GM12878 (cell line): Measurements from ENCODE around the gene ADAR. TPM values are rescaled to one million over a fixed set of nuclear protein-coding genes. Genes with fewer than 3 reads are reported as not detected.
A peak's percentile ranks its signal among the peaks of the same experiment; 100 is the strongest.

Experiments used
- ATAC-seq: fragments of 200-7000 bp; cut with Tn5 transposase; 3 replicates; pipeline ENCODE4 v1.9.1; 2020; ENCODE audit warnings: mild to moderate bottlenecking, moderate library complexity
- BruUV-seq: library from RNA; stranded (reverse); fragments of 400-500 nt; replicated peaks from 2 replicates; lab custom pipeline; 2021; lab: Mats Ljungman, UMichigan
- CTCF ChIA-PET: fragments of 300-600 bp; sonication (Branson Sonifier 250); formaldehyde crosslinking; extraction: SDS; loops from one replicate; lab custom pipeline; 2021; ENCODE audit warnings: inconsistent platforms; lab: Yijun Ruan, JAX
- POLR2A ChIA-PET: fragments of 350-600 bp; formaldehyde crosslinking; extraction: SDS; loops from one replicate; lab custom pipeline; 2021; ENCODE audit warnings: inconsistent platforms; lab: Charles Lee
- RAD21 ChIA-PET: fragments of 300-600 bp; sonication (Branson Sonifier 250); formaldehyde crosslinking; loops from one replicate; lab custom pipeline; 2023; ENCODE audit warnings: antibody characterized with exemption; ENCODE audit not compliant: unreplicated experiment; lab: Charles Lee
- SMC1A ChIA-PET: fragments of 300-600 bp; sonication (Branson Sonifier 250); formaldehyde crosslinking; loops from one replicate; lab custom pipeline; 2023; ENCODE audit not compliant: unreplicated experiment, uncharacterized antibody; lab: Charles Lee
- DNase-seq: peaks from one replicate; pipeline ENCODE4 v3.0.0-alpha.2; 2011; ENCODE audit warnings: low read depth, low spot score
- FAIRE-seq: peaks from 3 replicates; lab custom pipeline; 2011; peaks lifted over from hg19 to GRCh38; lab: Jason Lieb, UNC
- H2AFZ ChIP-seq: 2 replicates; pipeline ENCODE4 v1.6.0; 2011; ENCODE audit warnings: low read depth, low read length, control low read depth; ENCODE audit not compliant: control insufficient read depth
- H3K27ac ChIP-seq: 2 replicates; pipeline ENCODE4 v1.5.1; 2011; ENCODE audit warnings: control low read depth; ENCODE audit not compliant: control insufficient read depth, insufficient read depth
- H3K27me3 ChIP-seq, 2 experiments: replicated peaks in 1 of 2; 2 replicates each; pipeline versions ENCODE4 v1.6.0 to v1.6.1; 2011; ENCODE audit warnings: low read length in 1 of 2; ENCODE audit not compliant: control insufficient read depth in 2 of 2, insufficient read depth in 2 of 2
- H3K36me3 ChIP-seq, 2 experiments: 2 replicates each; pipeline ENCODE4 v1.5.1; 2011; ENCODE audit warnings: low read length in 1 of 2; ENCODE audit not compliant: control insufficient read depth in 2 of 2, insufficient read depth in 2 of 2
- H3K4me1 ChIP-seq: 2 replicates; pipeline ENCODE4 v1.6.1; 2011; ENCODE audit warnings: mild to moderate bottlenecking, low read length, moderate library complexity, mixed read lengths; ENCODE audit not compliant: control insufficient read depth, insufficient read depth
- H3K4me2 ChIP-seq: 2 replicates; pipeline ENCODE4 v1.6.0; 2011; ENCODE audit warnings: control low read depth; ENCODE audit not compliant: control insufficient read depth, insufficient read depth
- H3K4me3 ChIP-seq: fragments of 200-600 bp; sonication (generic); 2 replicates; pipeline ENCODE4 v1.5.1; 2016
- H3K79me2 ChIP-seq: 2 replicates; pipeline ENCODE4 v1.6.0; 2011; ENCODE audit warnings: low read length; ENCODE audit not compliant: control insufficient read depth, insufficient read depth
- H3K9ac ChIP-seq: 2 replicates; pipeline ENCODE4 v1.8.0; 2011; ENCODE audit warnings: low read length, control low read depth, mixed read lengths; ENCODE audit not compliant: control insufficient read depth, insufficient read depth
- H3K9me3 ChIP-seq: replicated peaks from 3 replicates; pipeline ENCODE4 v1.5.1; 2011; ENCODE audit warnings: mild to moderate bottlenecking, low read length; ENCODE audit not compliant: control insufficient read depth, insufficient read depth
- H4K20me1 ChIP-seq: 2 replicates; pipeline ENCODE4 v1.6.0; 2011; ENCODE audit not compliant: control insufficient read depth, insufficient read depth
- CBFB ChIP-seq: IDR thresholded peaks from 2 replicates; pipeline ENCODE4 v1.6.1; 2016; ENCODE audit warnings: antibody characterized with exemption, low read depth
- CTCF ChIP-seq, 3 experiments: IDR thresholded peaks in 2 of 3; conservative IDR thresholded peaks in 1 of 3; 2 replicates each; pipeline ENCODE4 v1.5.1; 2011; ENCODE audit warnings: low read depth in 3 of 3, low read length in 3 of 3, mild to moderate bottlenecking in 3 of 3, control low read depth in 2 of 3, moderate library complexity in 2 of 3, inconsistent platforms in 1 of 3, mixed read lengths in 1 of 3; ENCODE audit not compliant: control insufficient read depth in 2 of 3, insufficient read depth in 1 of 3; ENCODE audit errors: extremely low read depth in 1 of 3
- ETV6 ChIP-seq, 2 experiments: fragments of 450-650 bp in 1 of 2; IDR thresholded peaks in 1 of 2; conservative IDR thresholded peaks in 1 of 2; 2 replicates each; pipeline ENCODE4 v1.6.1; 2014; ENCODE audit warnings: antibody characterized with exemption in 1 of 2, borderline replicate concordance in 1 of 2, low read depth in 1 of 2, mild to moderate bottlenecking in 1 of 2, moderate library complexity in 1 of 2
- JUNB ChIP-seq: IDR thresholded peaks from 2 replicates; pipeline ENCODE4 v1.6.1; 2016; ENCODE audit warnings: antibody characterized with exemption, mild to moderate bottlenecking
- NFIC ChIP-seq: IDR thresholded peaks from 2 replicates; pipeline ENCODE4 v1.6.1; 2012; ENCODE audit warnings: low read depth, mild to moderate bottlenecking, inconsistent platforms, low read length, moderate library complexity
- NFYB ChIP-seq: IDR thresholded peaks from 2 replicates; pipeline ENCODE4 v1.6.1; 2011; ENCODE audit warnings: low read depth, mild to moderate bottlenecking, low read length, improper control_type of control experiment, moderate library complexity; ENCODE audit not compliant: insufficient read depth
- PKNOX1 ChIP-seq: fragments of 450-650 bp; IDR thresholded peaks from 2 replicates; pipeline ENCODE4 v1.6.1; 2016; ENCODE audit warnings: mild to moderate bottlenecking
- POLR2A ChIP-seq: IDR thresholded peaks from 2 replicates; pipeline ENCODE4 v1.6.1; 2011; ENCODE audit warnings: low read depth, mild to moderate bottlenecking, low read length
- RB1 ChIP-seq: fragments of 450-650 bp; formaldehyde crosslinking; IDR thresholded peaks from 2 replicates; pipeline ENCODE4 v1.6.1; 2017; ENCODE audit warnings: mild to moderate bottlenecking, borderline replicate concordance
- RUNX3 ChIP-seq: IDR thresholded peaks from 2 replicates; pipeline ENCODE4 v1.6.1; 2012; ENCODE audit warnings: low read length, inconsistent platforms
- SMC3 ChIP-seq: IDR thresholded peaks from 2 replicates; pipeline ENCODE4 v1.6.1; 2011; ENCODE audit warnings: low read length, improper control_type of control experiment, borderline replicate concordance
- STAT3 ChIP-seq: IDR thresholded peaks from 2 replicates; pipeline ENCODE4 v1.6.1; 2011; ENCODE audit warnings: low read depth, low read length, improper control_type of control experiment
- TCF12 ChIP-seq: IDR thresholded peaks from 2 replicates; pipeline ENCODE4 v1.6.1; 2011; ENCODE audit warnings: low read depth, mild to moderate bottlenecking, low read length
- TCF7 ChIP-seq: IDR thresholded peaks from 2 replicates; pipeline ENCODE4 v1.6.1; 2014; ENCODE audit warnings: antibody characterized with exemption, borderline replicate concordance
- YY1 ChIP-seq: IDR thresholded peaks from 2 replicates; pipeline ENCODE4 v1.6.1; 2011; ENCODE audit warnings: low read depth, mild to moderate bottlenecking, low read length
- ZBTB33 ChIP-seq: fragments of 450-650 bp; IDR thresholded peaks from 2 replicates; pipeline ENCODE4 v1.6.1; 2017; ENCODE audit warnings: mild to moderate bottlenecking
- ZZZ3 ChIP-seq: IDR thresholded peaks from 2 replicates; pipeline ENCODE4 v1.6.1; 2011; ENCODE audit warnings: low read depth; ENCODE audit not compliant: control insufficient read depth, insufficient read length
- WGBS: methylation state at CpG from one replicate; pipeline ENCODE4 v1.1.6; 2016; ENCODE audit warnings: low lambda C conversion rate; ENCODE audit not compliant: insufficient replicate concordance, insufficient coverage; ENCODE audit errors: missing lambda C conversion rate; 5-methylcytosine and 5-hydroxymethylcytosine counted together
- in situ Hi-C: fragments of 300-500 bp; cut with MboI; formaldehyde crosslinking; loops from 9 replicates; pipeline ENCODE4 v1.14.3; 2018; ENCODE audit warnings: mixed read lengths
- intact Hi-C: fragments of 100-400 bp; cut with micrococcal nuclease; formaldehyde crosslinking; loops from one replicate; pipeline ENCODE4 v1.14.2; 2022; ENCODE audit not compliant: unreplicated experiment
- polyA plus RNA-seq, 11 experiments: library from polyadenylated mRNA; depleted of rRNA in 4 of 11; unstranded in 6 of 11; stranded (reverse) in 5 of 11; fragments of >200 nt; fragmentation: Nextera tagmentation in 4 of 11; fragmentation: Illumina TruSeq in 1 of 11; extraction: Ambion mirVana in 4 of 11; extraction: Trizol in 1 of 11; gene quantifications; 1 replicate in 1 of 11; 2 replicates in 10 of 11; pipeline versions ENCODE4 v1.2.1 to v1.2.3, GENCODE V29; 2011 to 2016; ENCODE audit warnings: inconsistent platforms in 2 of 11, missing spikeins in 2 of 11, low read depth in 1 of 11
- total RNA-seq, 4 experiments: library from RNA; depleted of rRNA in 3 of 4; stranded (reverse); fragments of >200 nt in 3 of 4; fragmentation: Illumina TruSeq in 1 of 4; extraction: Trizol in 1 of 4; gene quantifications; 2 replicates each; pipeline versions ENCODE4 v1.2.1 to v1.2.3, GENCODE V29; 2013 to 2021

ADAR gene
- total and polyA plus RNA-seq, 10 of the 15 experiments (the other 5 are each of a cell fraction or from before 2014, with no cell fraction given) = 55.5 to 413 (median 176) TPM

- ChIA-PET CTCF (interaction anchor here (0.9 to 3.0 kb wide), 7 partner anchors 13 to 60 kb away, joined by 4 to 17 read pairs (median 5); no protein-coding TSS in a partner anchor), POLR2A (interaction anchor here (0.6 to 2.5 kb wide), 7 partner anchors 11 to 698 kb away, joined by 3 to 12 read pairs (median 4); partner anchors contain the start of genes KCNN3 and PMVK), RAD21 (interaction anchor here (0.7 to 3.2 kb wide), 7 partner anchors 10 to 330 kb away, joined by 3 to 11 read pairs (median 3); no protein-coding TSS in a partner anchor), SMC1A (interaction anchor here (0.7 to 3.7 kb wide), 9 partner anchors 10 to 335 kb away, joined by 4 to 28 read pairs (median 7); no protein-coding TSS in a partner anchor)
- H3K9ac ChIP-seq = peak overlapping the region; percentile 96
- H3K79me2 ChIP-seq = peaks cover 85% of the 10 kb centered on the region
- H3K36me3 ChIP-seq = peaks cover 0 to 10% of the 10 kb centered on the region in 2 experiments; a peak in 2 of 4 replicates
- 25% methylated on average over 12 of the region's 12 CpGs for WGBS
- no peaks in the 10 kb centered on the region for H3K9me3 ChIP-seq
- peak overlapping the region; percentile 88 for H3K4me2 ChIP-seq
- no peak for DNase-seq
- ATAC-seq = peak; percentile 54
- peaks cover 3% of the 10 kb centered on the region; the same call in 1 of the 2 replicates for H4K20me1 ChIP-seq
- in situ Hi-C loops = no loop called here
- peak overlapping the region; percentile 100 for H3K27ac ChIP-seq
- peaks cover 40% of the 10 kb centered on the region for H3K4me1 ChIP-seq
- intact Hi-C loops = loop anchor here (2.0 to 5.0 kb wide), 3 partner anchors 13 to 258 kb away; partner anchors contain the start of gene UBE2Q1
- no peaks in the 10 kb centered on the region for H3K27me3 ChIP-seq
- no TSS peak for BruUV-seq
- peak overlapping the region; percentile 49 for H3K4me3 ChIP-seq
- H2AFZ ChIP-seq = peak overlapping the region; percentile 10; the same call in 1 of the 2 replicates
- FAIRE-seq = peak; percentile 35
- no peak for TF ChIP-seq NFYB
- TF ChIP-seq TCF7 = no peak
- TF ChIP-seq SMC3 = no peak
- peak; percentile 85 for TF ChIP-seq RUNX3
- peak; percentile 57; the same call in 1 of the 2 replicates for TF ChIP-seq TCF12
- TF ChIP-seq CTCF (IDR thresholded peaks at IDR 0.05 in 2 of 3, conservative IDR thresholded peaks at IDR 0.05 in 1 of 3; ENCODE audit: control insufficient read depth in 2 of 3, extremely low read depth in 1 of 3, insufficient read depth in 1 of 3, low read depth in 3 of 3, low read length in 3 of 3) = no peak
- 0 out of 2 replicates have a peak, but pooled peaks have one; percentile 46 for TF ChIP-seq ZBTB33
- TF ChIP-seq ETV6 (conservative IDR thresholded peaks at IDR 0.05 in 1 of 2, IDR thresholded peaks at IDR 0.05 in 1 of 2; ENCODE audit: borderline replicate concordance in 1 of 2, low read depth in 1 of 2) = no peak
- TF ChIP-seq POLR2A = 0 out of 2 replicates have a peak, but pooled peaks have one; percentile 10
- peak; percentile 73 for TF ChIP-seq JUNB
- no peak for TF ChIP-seq RB1
- TF ChIP-seq STAT3 = no peak
- no peak for TF ChIP-seq ZZZ3
- 0 out of 2 replicates have a peak, but pooled peaks have one; percentile 15 for TF ChIP-seq PKNOX1
- TF ChIP-seq NFIC = 0 out of 2 replicates have a peak, but pooled peaks have one; percentile 45
- TF ChIP-seq YY1 = 0 out of 2 replicates have a peak, but pooled peaks have one; percentile 9
- peak; percentile 20; the same call in 1 of the 2 replicates for TF ChIP-seq CBFB
These were observed 1.7 kb upstream of the ADAR start for GRCh38 chr1:154609398-154610380.
